Hematopoietic multipotent progenitor cell (in vitro differentiated cells): ENCODE measurements around the gene PLD1. TPM values are rescaled to one million over a fixed set of nuclear protein-coding genes. Genes with fewer than 3 reads are reported as not detected.

Experiments used
- DNase-seq, 3 donors: peaks; one replicate each; pipeline ENCODE4 v3.0.0-alpha.2; 2011 to 2015; ENCODE audit warnings: low read depth in 2 of 3, low spot score in 2 of 3
- total RNA-seq: library from RNA; depleted of rRNA; stranded (reverse); fragments of >200 nt; gene quantifications from one replicate; pipeline ENCODE4 v1.2.3, GENCODE V29; 2012

PLD1 gene
- total RNA-seq, 1 donor: 4.8 TPM

- no peak for DNase-seq
Measured at GRCh38 chr3:171839270-171839669, 29.0 kb upstream of the PLD1 start.

GRCh38 chr3:171838218-171838720 lies 28.0 kb upstream of the PLD1 start:
- no peak for DNase-seq

GRCh38 chr3:171837698-171838097 lies 27.4 kb upstream of the PLD1 start:
- DNase-seq: no peak

GRCh38 chr3:171836855-171837254 lies 26.6 kb upstream of the PLD1 start:
- DNase-seq: no peak

- no peak for DNase-seq
Measured at GRCh38 chr3:171835613-171836012, 25.3 kb upstream of the PLD1 start.

- no peak for DNase-seq
Measured at GRCh38 chr3:171835116-171835515, 24.8 kb upstream of the PLD1 start.

- no peak for DNase-seq
Measured at GRCh38 chr3:171834461-171834801, 24.1 kb upstream of the PLD1 start.

- DNase-seq: peak in 2 of 3 donors; percentile 25 to 58
Measured at GRCh38 chr3:171833789-171834460, 23.6 kb upstream of the PLD1 start.

GRCh38 chr3:171832989-171833388 lies 22.7 kb upstream of the PLD1 start:
- DNase-seq: no peak

GRCh38 chr3:171831936-171832335 lies 21.7 kb upstream of the PLD1 start:
- DNase-seq: no peak

- DNase-seq: no peak
Measured at GRCh38 chr3:171830518-171830875, 20.2 kb upstream of the PLD1 start.

GRCh38 chr3:171829841-171830517 lies 19.7 kb upstream of the PLD1 start:
- DNase-seq: no peak

GRCh38 chr3:171828902-171829770 lies 18.9 kb upstream of the PLD1 start:
- DNase-seq: no peak

GRCh38 chr3:171827836-171828458 lies 17.7 kb upstream of the PLD1 start:
- no peak for DNase-seq

- DNase-seq: no peak
Measured at GRCh38 chr3:171827385-171827784, 17.1 kb upstream of the PLD1 start.

GRCh38 chr3:171825222-171825828 lies 15.0 kb upstream of the PLD1 start:
- no peak for DNase-seq

- DNase-seq: no peak
Measured at GRCh38 chr3:171824824-171825221, 14.5 kb upstream of the PLD1 start.

GRCh38 chr3:171824116-171824515 lies 13.8 kb upstream of the PLD1 start:
- DNase-seq: peak in 1 of 3 donors; percentile 53

GRCh38 chr3:171822431-171823106 lies 12.3 kb upstream of the PLD1 start:
- no peak for DNase-seq

- DNase-seq: no peak
Measured at GRCh38 chr3:171821778-171822358, 11.6 kb upstream of the PLD1 start.
